ENCODE results near the gene TRIM67.
A peak's percentile ranks its signal among the peaks of the same experiment; 100 is the strongest.
"Not testable (repeated sequence)": the region's sequence is repeated elsewhere in the genome, so short reads cannot be mapped to it uniquely, and the experiment has no call there.

TRIM67 gene

GRCh38 chr1:231161667-231162296, at the start of gene TRIM67:
Gene TRIM67 (plus strand): TSS chr1:231162058. CDS start chr1:231162970, 912 bp downstream.
- DNase-seq (ENCODE audit: low read depth): no peak

GRCh38 chr1:231116738-231117137, 45.1 kb upstream of the TRIM67 start:
- DNase-seq (ENCODE audit: low read depth): no peak

- DNase-seq (ENCODE audit: low read depth): no peak
Observed at GRCh38 chr1:231118704-231119453, 43.0 kb upstream of the TRIM67 start.

DNA sequence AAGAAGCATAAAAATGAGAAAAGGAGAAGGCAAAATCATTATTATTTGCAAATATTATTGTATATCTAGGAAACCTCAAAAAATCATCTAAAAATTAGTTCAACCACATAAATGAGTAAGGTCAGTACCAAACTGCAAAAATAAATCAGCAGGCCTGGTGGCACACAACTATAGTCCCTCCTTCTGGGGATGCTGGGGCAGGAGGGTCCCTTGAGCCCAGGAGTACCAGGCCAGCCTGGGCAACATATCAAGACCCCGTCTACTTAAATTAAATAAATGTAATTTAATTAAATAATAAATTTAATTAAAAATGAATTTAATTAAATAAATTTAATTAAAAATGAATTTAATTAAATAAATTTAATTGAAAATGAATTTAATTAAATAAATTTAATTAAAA, 40.3 kb upstream of the TRIM67 start:
- no peak for DNase-seq (ENCODE audit: low read depth)

GRCh38 chr1:231122143-231122542, 39.7 kb upstream of the TRIM67 start:
- DNase-seq (ENCODE audit: low read depth): no peak

- no peak for DNase-seq (ENCODE audit: low read depth)
Observed at GRCh38 chr1:231124746-231125145, 37.1 kb upstream of the TRIM67 start.

DNA sequence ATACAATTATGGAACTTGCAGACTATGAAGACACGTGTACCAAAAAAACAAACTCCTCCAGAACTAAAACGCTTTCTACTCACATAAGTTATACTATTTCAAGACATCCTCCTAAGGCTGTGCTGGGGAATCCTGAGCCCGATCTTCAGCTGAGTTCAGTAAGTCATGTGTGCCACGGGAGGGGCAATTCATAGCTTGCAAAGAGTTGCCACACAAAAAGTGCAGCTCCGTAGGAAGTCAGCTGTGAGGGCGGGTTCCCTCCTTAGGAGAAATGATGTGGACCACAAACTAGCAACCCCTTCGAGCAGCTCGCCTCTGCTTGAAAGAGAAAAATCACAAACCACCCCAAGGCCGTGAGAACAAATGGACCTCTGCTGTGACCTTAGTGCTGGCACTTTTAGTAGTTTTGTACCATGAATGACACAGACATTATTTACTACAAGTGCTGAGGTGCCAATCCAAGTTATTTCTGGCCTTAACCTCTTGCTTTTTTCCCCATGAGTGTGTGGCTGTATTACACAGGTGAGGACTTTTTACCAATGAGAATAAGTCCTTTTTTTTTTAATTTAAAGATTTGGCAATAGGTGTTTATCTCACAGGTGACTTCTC, 35.8 kb upstream of the TRIM67 start:
- no peak for DNase-seq (ENCODE audit: low read depth)

DNA sequence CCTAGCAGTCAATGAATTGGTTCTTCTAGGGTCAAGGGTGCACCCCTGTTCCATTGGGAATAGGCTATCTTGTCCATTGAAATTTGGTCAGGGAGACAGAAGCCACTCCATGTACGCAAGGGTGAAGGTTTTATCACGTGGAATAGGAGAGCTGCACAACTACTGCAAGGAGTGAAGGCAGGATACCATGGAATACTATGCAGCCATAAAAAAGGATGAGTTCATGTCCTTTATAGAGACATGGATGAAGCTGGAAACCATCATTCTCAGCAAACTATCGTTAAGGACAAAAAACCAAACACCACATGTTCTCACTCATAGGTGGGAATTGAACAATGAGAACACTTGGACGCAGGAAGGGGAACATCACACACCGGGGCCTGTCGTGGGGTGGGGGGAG, 34.8 kb upstream of the TRIM67 start:
- not testable (repeated sequence) for DNase-seq (ENCODE audit: low read depth)

DNA sequence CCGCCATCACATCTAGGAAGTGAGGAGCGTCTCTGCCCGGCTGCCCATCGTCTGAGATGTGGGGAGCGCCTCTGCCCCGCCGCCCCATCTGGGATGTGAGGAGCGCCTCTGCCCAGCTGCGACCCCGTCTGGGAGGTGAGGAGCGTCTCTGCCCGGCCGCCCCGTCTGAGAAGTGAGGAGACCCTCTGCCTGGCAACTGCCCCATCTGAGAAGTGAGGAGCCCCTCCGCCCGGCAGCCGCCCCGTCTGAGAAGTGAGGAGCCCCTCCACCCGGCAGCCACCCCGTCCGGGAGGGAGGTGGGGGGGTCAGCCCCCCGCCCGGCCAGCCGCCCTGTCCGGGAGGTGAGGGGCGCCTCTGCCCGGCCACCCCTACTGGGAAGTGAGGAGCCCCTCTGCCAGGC, 33.4 kb upstream of the TRIM67 start:
- not testable (repeated sequence) for DNase-seq (ENCODE audit: low read depth)

- no peak for DNase-seq (ENCODE audit: low read depth)
Observed at GRCh38 chr1:231130544-231130943, 31.3 kb upstream of the TRIM67 start.

GRCh38 chr1:231132591-231132990, 29.3 kb upstream of the TRIM67 start:
- DNase-seq (ENCODE audit: low read depth): not testable (repeated sequence)

DNA sequence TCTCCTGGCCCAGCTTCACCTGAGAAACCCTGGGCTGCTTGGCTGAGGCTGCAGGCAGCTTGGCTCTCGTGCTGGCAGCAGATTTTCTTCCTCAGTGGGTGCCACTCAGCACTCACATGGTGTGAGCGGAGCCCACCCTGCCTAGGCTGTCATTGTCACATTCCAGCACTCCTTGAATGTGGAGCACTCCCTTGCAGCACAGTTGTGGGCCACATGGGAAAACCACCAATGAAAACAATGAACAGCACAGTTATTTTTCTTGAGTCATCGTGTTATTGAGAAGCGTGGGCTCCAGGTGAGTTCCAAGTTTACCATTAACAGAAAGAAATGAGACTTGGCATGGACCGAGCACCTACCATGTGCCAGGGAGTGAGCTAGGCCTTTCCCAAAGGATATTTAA, 27.2 kb upstream of the TRIM67 start:
- no peak for DNase-seq (ENCODE audit: low read depth)

GRCh38 chr1:231138236-231138635, 23.6 kb upstream of the TRIM67 start:
- DNase-seq (ENCODE audit: low read depth): no peak

DNA sequence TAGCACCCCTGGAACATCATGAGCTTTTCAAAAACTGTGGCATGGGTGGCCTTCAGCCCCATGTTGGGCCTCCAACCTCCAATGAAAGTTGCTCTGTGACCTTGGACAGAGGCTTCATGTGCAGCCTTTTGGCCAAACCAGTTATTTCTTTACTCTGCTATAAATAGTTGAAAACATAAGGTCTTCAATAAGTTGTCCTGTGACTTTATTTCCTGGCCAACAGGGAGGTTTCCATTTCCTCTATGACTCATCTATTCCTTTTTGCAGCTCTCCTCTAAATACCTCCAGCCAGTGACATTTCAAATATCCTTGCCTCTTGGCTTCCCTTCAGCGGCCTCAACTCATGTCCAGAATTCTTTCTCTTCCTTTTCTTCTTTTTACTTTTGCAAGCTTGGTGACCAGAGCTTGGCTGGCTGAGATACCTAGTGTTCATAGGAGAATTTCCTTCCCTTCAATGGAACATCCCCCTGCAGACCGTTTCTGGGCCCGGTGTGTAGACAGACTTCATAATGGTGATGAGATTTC, 22.7 kb upstream of the TRIM67 start:
- DNase-seq (ENCODE audit: low read depth): peak; percentile 80

- DNase-seq (ENCODE audit: low read depth): peak; percentile 98
Observed at GRCh38 chr1:231139659-231140654, 21.9 kb upstream of the TRIM67 start.

GRCh38 chr1:231144416-231145193, 17.3 kb upstream of the TRIM67 start:
- no peak for DNase-seq (ENCODE audit: low read depth)

- no peak for DNase-seq (ENCODE audit: low read depth)
Observed at GRCh38 chr1:231147896-231148295, 14.0 kb upstream of the TRIM67 start.

DNA sequence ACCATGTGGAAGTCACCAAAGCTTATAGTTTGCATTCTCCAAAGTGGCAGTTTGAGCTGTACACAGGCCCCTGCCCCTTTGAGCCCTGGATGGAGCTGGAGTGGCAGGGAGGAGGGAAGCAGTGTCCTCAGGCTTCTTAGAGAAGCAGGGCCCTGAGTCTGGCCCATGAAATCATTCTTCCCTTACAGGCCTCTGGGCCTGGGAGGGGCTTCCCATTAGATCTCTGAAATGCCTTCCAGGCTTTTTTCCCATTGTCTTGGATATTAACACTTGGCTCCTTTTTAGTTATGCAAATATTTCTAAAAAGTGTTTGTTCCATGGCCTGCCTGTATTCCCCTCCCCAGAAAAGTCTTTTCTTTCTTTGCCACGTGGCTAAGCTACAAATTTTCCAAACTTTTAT, 10.0 kb upstream of the TRIM67 start:
- DNase-seq (ENCODE audit: low read depth): no peak

DNA sequence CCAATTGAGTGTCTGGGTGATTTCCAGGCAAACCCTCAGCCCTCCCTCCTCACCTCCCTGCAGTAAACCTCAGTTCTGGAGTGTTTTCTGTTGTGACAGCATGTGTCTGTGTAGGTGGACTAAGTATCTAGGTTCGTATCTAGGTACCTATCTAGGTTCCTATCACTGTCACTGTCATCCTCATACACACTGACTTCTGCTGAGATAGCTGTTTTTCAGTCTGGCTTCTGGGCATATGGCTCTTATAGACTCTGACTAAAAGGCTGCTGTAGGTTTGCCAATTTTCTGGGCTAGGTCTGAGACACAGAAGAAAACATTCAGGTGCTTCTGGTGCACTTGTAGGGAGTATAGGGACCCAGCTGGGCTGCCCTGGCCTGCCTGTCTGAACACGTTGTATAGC, 8.1 kb upstream of the TRIM67 start:
- no peak for DNase-seq (ENCODE audit: low read depth)

DNA sequence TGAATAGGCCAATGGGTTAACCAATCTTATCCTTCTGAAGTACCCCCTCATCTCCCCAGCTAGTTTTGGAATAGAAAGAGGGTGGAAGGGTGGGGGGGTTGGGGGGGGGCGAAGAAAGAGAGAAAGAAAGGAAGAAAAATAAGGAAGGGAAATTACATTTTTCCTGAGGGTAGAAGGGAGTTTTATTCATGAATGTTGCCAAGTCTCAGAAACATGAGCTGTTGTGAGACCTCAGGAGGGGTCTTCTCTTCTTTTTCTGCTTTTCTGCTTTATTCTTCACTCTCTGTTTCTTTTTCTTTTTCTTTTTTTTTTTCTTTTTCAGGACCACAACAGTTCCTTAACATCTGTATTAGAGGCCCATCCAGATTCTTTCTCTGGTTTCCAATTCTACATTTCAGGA, 6.0 kb upstream of the TRIM67 start:
- DNase-seq (ENCODE audit: low read depth): no peak

- DNase-seq (ENCODE audit: low read depth): no peak
Observed at GRCh38 chr1:231157311-231157710, 4.5 kb upstream of the TRIM67 start.
